GM12872 (cell line): ENCODE results near the gene SCARB2.

ENCODE experiments used
- TF ChIP-seq, protein P1 (sequence below): IDR thresholded peaks from 3 replicates; pipeline ENCODE4 v1.5.1; 2011; ENCODE audit warnings: low read depth, mild to moderate bottlenecking, low read length, moderate library complexity; ENCODE audit not compliant: insufficient read depth

SCARB2 gene

DNA sequence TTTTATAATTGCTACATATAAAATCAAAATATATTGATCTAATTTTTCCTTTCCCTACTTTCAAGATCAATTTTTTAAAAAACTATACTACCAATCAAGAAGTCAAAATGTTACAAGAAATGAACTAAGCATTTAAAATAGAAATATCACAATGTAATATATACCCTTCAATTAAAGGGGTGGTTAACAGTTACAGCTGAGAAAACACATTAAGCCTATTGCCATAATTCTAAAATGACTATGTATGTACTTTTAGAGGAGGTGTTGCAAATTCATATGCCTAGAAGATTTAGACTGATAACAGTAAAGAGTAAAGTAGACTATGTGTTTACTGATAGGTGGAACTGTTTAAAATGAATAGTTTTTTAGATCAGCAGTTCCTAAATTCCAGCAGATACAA lies 69.1 kb downstream of the SCARB2 start:
- TF ChIP-seq, protein P1, sequence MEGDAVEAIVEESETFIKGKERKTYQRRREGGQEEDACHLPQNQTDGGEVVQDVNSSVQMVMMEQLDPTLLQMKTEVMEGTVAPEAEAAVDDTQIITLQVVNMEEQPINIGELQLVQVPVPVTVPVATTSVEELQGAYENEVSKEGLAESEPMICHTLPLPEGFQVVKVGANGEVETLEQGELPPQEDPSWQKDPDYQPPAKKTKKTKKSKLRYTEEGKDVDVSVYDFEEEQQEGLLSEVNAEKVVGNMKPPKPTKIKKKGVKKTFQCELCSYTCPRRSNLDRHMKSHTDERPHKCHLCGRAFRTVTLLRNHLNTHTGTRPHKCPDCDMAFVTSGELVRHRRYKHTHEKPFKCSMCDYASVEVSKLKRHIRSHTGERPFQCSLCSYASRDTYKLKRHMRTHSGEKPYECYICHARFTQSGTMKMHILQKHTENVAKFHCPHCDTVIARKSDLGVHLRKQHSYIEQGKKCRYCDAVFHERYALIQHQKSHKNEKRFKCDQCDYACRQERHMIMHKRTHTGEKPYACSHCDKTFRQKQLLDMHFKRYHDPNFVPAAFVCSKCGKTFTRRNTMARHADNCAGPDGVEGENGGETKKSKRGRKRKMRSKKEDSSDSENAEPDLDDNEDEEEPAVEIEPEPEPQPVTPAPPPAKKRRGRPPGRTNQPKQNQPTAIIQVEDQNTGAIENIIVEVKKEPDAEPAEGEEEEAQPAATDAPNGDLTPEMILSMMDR = no peak

DNA sequence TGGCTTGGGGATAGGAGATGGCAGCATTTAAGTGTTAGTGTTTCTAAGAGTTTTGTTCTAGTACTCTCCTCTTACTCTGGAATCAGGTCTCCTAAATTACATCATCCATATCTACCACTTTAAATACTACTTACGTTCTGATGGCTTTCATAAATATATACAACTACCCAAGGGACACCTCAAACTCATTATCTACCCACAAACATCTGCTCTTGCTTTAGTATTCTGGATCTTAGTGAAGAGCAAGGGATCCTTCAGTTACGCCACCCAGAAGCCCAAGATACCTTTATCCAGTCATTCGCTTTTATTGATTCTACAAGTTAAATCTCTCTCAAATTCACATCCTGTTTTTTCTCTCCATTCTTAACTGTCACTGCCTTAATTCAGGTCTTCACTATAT lies 72.4 kb downstream of the SCARB2 start:
- TF ChIP-seq, protein P1 = no peak

DNA sequence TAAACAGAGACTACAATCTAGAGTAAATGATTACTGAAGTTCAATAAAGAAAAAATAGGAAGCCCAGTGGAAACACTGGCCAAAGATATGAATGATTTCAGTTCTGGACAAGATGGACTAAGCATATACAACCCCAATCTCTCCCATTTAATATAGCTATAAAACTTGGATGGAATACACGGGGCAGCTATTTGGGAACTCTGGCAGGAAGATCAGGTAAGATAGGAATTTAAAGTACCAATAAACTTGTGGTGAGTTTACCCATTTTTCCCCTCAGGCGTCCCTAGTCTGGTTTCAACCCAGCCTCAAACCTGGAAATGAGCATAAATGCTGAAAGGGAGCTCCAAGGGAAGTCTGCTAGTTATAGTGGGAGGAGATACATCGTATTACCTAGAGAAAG lies 85.9 kb downstream of the SCARB2 start:
- TF ChIP-seq, protein P1 = no peak

DNA sequence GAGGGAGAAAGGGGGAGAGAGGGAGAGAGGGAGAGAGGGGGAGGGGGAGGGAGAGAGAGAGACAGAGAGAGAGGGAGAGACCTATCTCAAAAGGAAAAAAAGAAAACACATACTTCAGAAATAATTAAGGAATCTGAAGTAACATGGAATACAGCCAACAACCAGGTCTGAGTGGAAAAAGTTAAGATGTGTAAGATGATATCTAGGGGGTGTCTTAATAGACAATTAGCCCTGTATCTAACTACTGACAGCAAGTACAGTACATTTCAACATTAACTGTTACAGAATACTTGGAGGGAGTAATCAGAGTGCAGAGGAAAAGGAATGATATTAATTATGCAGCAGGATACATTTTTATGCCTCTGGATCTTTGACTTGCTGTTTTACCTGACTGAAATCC lies 87.8 kb downstream of the SCARB2 start:
- TF ChIP-seq, protein P1 = no peak

DNA sequence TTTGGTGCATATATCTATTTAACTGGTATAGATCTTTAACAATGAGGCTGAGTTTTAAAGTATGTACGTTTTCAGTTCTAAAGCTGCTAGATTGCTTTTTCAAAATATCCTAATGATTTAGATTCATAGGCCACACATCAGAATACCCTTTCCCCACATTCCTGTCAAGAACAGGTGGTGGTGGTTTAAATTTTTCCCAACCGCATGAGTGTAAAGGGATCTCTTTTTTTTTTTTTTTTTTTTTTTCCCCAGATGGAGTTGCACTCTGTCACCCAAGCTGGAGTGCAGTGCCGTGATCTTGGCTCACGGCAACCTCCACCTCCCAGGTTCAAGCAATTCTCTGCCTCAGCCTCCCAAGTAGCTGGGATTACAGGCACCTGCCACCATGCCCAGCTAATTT lies 93.4 kb downstream of the SCARB2 start:
- TF ChIP-seq, protein P1 = no peak

DNA sequence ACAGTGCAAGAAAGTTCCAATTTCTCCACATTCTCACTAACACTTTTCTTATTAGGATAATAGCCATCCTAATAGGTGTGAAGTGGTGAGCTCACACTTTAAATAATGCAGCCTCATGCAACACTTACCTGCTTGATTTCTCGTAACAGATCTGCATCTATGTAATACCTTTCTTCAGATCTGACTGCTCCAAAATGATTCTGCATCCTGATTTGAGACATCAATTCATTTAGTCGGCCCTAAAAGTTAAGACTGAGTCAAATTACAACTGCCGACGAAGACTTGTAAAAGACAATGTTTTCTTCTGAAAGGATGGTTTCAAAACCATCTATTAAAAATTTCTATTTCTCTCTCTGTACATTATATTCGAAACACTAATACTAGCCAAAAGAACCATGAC lies 96.1 kb downstream of the SCARB2 start:
- TF ChIP-seq, protein P1 = no peak

DNA sequence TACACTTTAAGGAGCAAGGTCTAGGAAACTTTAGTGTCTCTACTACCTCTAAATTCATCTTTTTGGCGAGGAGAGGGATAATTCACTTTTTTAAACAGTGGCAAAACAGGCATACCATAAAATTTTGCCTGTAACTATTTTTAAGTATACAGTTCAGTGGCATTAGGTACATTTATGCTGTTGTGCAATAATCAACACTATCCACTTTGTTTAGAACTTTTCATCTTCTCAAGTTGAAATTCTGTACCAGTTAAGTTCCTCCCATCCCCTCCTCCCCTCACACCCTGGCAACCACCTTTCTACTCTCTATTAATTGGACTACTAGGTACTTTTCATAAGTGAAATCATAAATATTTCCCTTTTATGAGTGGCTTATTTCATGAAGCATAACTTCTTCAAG lies 96.8 kb downstream of the SCARB2 start:
- TF ChIP-seq, protein P1 = no peak
